ENCODE results near the gene SSX5.
"Not testable (repeated sequence)": the region's sequence is repeated elsewhere in the genome, so short reads cannot be mapped to it uniquely, and the experiment has no call there.

The SSX5 gene, protein sequence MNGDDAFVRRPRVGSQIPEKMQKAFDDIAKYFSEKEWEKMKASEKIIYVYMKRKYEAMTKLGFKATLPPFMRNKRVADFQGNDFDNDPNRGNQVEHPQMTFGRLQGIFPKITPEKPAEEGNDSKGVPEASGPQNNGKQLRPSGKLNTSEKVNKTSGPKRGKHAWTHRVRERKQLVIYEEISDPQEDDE

DNA sequence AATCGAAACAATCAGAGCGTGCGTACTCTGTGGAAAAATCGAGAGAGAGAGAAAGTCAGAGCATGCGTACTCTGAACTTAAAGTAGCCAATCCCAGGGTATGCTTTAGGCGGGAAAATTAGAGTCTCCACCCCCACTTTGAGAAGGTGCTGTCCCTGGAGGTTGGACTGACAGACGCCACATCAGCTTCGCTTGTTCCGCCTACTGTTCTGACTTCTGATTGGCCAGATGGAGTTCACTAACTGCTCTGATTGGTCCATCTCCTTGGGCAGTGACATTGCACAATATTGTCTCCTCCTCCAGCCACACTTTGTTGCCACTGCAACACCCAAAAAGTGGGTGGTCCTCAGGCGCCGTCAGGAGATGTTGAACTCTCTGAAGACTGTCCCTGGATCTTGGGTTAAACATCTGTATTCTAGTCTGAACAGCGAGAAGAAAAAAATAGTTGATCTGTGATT is at the start of gene SSX5:
SSX5 (minus strand) TSS at position 51 of the 457 bp plus-strand sequence. CDS start 1,437 bp downstream, outside the sequence.
- no peak for DNase-seq (ENCODE audit: low read depth in 1 of 2, low spot score in 1 of 2)

DNA sequence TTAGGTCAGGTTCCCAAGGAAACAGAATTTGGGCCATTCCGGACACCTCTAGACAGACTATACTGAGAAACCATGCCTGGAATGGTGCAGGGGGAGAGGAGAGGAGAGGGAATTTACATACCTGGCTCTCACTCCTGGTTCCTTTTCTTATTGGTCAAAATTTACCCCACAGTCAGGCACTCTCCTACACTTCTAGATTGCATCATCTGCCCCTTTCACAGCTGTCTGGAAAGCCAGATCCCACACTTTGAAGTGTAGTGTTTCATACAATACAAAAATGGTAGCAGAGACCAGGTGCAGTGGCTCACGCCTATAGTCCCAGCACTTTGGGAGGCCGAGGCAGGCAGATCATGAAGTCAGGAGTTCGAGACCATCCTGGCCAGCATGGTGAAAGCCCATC is 27.6 kb upstream of the SSX5 start:
- not testable (repeated sequence) for DNase-seq (ENCODE audit: low read depth in 1 of 2, low spot score in 1 of 2)

DNA sequence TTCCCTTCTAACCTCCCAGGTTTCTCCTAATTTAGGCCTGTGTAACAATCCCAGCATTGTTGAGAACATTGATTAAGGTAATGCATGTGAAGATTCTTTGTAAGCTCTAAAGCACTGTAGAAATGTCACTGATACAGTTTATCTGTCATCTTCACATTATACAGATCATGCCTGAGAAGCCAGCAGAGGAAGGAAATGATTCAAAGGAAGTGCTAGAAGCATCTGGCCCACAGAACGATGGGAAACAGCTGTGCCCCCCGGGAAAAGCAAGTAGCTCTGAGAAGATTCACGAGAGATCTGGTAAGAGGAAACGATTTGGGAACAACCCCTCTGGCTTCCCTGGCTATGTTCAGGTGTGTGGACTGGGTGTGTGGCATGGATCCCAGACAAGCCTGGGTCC is 17.7 kb upstream of the SSX5 start:
- DNase-seq (ENCODE audit: low read depth in 1 of 2, low spot score in 1 of 2): not testable (repeated sequence)

DNA sequence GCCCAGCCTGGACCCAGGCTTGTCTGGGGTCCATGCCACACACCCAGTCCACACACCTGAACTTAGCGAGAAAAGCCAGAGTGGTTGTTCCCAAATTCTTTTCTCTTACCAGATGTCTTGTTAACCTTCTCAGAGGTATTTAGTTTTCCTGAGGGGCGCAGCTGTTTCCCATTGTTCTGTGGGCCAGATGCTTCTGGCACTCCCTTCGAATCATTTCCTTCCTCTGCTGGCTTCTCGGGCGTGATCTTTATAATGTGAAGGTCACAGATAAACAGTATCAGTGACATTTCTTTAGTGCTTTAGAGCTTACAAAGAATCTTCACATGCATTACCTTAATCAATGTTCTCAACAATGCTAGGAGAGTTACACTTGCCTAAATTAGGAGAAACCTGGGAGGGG is 6.6 kb downstream of the SSX5 start:
- not testable (repeated sequence) for DNase-seq (ENCODE audit: low read depth in 1 of 2, low spot score in 1 of 2)

DNA sequence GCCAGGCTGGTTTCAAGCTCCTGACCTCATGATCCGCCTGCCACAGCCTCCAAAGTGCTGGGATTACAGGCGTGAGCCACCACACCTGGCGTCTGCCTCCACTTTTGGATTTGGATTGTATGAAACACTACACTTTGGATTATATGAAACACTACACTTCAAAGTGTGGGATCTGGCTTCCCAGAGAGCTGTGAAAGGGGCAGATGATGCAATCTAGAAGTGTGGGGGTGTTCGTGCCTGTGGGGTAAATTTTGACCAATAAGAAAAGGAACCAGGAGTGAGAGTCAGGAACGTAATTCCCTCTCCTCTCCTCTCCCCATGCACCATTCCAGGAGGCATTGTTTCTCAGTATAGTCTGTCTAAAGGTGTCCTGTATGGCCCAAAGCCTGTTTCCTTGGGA is 14.7 kb downstream of the SSX5 start:
- not testable (repeated sequence) for DNase-seq (ENCODE audit: low read depth in 1 of 2, low spot score in 1 of 2)

DNA sequence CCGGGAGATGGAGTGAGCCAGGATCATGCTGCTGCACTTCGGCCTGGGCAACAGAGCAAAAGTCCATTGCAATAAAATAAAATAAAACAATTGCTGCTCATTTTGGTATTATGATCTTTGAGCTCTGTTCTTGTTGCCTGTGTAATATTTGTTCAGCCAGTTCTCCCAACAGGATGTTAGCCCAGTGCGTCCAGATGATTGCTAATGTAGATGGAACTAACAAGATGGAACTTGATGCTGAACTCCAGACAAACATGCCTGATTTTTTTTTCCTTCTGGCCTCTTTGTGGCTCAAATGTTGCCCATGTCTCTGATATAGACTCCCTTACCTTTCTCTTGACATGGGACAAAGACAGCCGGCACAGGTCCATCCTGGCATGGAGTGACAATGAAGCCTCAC is 15.8 kb downstream of the SSX5 start:
- DNase-seq (ENCODE audit: low read depth in 1 of 2, low spot score in 1 of 2): no peak

DNA sequence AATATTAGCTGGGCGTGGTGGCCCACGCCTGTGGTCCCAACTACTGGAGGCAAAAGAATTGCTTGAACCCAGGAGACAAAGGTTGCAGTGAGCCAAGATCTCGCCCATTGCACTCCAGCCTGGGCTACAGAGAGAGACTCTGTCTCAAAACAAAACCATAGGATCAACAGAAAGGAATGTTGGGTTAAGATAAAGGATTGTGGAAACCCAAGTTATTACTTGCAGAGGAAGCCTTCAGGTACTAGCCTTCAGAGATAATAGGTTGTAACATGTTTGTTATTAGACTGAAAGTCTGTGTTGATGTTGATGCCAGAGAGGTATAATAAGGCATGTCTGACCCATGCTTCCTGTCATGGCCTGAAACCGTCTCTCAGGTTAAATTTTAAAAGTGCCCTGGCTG is 16.9 kb downstream of the SSX5 start:
- no peak for DNase-seq (ENCODE audit: low read depth in 1 of 2, low spot score in 1 of 2)

DNA sequence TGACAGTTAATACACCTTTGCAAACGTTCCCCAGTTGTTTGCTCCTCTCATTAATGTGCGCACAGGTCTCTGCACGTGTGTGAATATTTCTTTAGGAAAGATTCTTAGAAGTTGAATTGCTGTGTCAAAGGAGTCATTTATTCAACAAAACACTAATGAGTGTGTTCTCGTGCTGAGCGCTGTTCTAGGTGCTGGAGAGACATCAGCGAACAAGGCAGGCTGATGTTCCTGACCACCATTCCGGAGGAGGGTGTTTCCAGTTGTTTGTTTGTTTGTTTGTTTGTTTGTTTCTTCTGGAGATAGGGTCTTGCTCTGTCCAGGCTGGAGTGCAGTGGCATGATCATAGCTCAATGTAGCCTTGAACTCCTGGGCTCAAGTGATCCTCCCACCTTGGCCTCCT is 30.3 kb downstream of the SSX5 start:
- not testable (repeated sequence) for DNase-seq (ENCODE audit: low read depth in 1 of 2, low spot score in 1 of 2)

DNA sequence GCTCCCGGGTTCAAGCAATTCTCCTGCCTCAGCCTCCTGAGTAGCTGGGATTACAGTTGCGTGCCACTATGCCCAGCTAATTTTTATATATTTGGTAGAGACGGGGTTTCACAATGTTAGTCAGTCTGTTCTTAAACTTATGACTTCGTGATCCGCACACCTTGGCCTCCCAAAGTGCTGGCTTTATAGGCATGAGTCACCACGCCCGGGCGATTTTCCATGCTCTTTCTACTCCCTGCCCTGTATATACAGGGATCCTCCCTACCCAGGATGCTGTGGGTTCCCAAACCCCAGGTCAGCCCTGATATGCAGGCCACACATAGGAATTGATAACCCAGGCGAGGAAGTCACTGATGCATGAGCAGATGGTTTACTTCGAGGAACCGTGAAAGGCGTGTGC is 31.4 kb downstream of the SSX5 start:
- no peak for DNase-seq (ENCODE audit: low read depth in 1 of 2, low spot score in 1 of 2)

DNA sequence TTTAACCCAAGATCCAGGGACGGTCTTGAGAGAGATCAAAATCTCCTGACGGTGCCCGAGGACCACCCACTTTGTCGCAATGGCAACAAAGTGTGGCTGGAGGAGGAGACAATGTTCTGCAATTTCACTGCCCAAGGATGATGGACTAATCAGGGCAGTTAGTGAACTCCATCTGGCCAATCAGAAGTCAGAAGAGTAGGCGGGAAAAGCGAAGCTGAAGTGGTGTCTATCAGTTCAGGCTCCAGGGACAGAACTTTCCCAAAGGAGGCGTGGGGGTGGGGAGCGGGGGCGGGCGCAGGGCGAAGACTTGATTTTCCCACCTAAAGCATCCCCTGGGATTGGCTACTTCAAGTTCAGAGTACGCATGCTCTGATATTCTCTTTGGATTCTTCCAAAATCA is 40.6 kb downstream of the SSX5 start:
- DNase-seq (ENCODE audit: low read depth in 1 of 2, low spot score in 1 of 2): no peak

DNA sequence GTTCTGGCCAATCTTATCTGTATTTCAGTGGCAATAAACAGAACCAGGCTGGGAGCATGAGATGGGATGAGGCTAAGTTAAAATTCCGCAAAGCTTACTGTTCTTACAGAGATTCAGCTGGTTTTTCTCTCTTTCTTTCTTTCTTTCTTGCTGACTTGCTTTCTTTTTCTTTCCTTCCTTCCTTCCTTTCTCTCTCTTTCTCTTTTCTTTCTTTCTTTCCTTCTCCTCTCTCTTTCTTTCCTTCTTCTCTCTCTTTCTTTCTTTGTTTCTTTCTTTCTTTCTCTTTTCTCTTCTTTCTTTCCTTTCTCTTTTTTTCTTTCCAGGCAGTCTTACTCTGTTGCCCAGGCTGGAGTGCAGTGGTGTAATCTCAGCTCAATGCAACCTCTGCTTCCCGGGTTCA is 41.8 kb downstream of the SSX5 start:
- DNase-seq (ENCODE audit: low read depth in 1 of 2, low spot score in 1 of 2): no peak

DNA sequence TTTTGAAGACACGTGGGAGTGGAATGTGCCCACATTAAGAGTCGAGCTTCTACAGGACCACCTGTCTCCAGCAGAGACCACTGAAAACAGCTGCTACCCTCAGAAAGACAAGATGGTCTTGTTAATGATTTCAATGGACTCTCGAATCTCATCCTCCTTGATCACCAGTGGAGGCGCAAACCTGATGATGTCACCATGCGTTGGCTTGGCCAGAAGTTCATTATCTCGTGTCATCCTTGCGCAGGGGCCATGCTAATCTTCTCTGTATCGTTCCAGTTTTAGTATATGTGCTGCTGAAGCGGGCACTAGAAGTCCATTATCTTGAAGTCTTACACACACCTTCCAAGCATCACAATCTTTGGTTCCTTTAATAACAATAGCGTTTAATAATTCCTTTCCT is 42.8 kb downstream of the SSX5 start:
- no peak for DNase-seq (ENCODE audit: low read depth in 1 of 2, low spot score in 1 of 2)

DNA sequence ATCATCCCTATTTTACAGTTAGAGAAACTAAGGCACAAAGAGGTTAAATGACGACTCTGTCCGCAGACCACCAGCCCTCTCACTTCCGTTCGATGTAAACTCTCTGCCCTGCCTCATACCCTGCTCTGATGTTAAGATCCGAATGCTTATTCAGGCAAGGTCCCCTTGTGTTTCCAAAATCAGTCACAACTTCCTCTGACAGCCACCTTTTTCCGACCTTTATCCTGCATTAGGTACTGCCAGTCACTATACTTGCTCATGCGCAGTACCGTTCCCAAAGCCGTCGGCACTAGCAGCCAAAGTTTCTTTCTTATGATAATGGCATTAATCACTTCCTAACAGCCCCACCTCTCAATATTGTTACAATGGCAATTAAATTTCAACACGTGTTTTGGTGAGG is 53.9 kb downstream of the SSX5 start:
- DNase-seq (ENCODE audit: low read depth in 1 of 2, low spot score in 1 of 2): peak in 1 of 2 donors; percentile 7

DNA sequence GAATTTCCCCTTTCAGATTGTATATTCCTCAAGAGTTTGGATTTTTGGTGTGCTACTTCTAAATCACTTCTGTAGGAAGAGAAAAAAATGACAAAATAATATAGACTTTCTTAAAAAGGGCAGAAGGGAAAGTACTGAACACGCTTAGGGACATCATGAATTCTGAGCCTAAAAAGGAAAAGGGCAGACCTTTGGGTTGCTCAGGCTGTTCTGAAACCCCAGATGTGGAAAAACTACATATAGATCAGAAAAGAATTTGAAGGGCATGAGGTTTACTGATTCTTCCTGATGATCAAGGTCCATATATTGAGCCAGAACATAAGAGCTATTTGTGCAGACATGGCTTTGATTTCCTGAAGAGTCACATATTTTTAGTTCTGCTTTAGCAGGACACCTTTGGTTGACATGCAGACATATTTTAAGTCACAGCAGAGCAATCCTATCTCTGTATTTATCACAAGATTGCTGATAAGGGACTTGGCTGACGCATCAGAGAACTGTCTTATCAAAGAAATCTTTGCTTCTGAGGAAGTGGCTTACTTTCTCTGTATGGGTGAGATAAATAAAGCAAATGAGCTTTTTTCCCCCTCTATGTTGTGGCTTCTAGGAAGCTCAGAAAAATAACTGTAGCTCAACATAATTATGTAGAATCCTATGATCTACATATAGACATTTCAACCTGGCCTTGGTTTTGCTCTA is 54.6 kb downstream of the SSX5 start:
- not testable (repeated sequence) for DNase-seq (ENCODE audit: low read depth in 1 of 2, low spot score in 1 of 2)

DNA sequence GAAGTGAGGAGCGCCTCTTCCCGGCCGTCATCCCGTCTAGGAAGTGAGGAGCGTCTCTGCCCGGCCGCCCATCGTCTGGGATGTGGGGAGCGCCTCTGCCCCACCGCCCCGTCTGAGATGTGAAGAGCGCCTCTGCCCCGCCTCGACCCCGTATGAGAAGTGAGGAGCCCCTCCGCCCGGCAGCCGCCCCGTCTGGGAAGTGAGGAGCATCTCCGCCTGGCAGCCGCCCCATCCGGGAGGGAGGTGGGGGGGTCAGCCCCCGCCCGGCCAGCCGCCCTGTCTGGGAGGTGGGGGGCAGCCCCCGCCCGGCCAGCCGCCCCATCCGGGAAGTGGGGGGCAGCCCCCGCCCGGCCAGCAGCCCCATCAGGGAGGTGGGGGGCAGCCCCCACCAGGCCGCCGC is 57.5 kb downstream of the SSX5 start:
- not testable (repeated sequence) for DNase-seq (ENCODE audit: low read depth in 1 of 2, low spot score in 1 of 2)

Data from stimulated activated CD4-positive, alpha-beta T cell treated with anti-CD3 and anti-CD28 coated beads, Interleukin-15, amount 100 ng/mL, for 1 hour (primary cell).